Measurements from ENCODE around the gene GPR37L1.

- TF ChIP-seq CTCF (IDR thresholded peaks at IDR 0.05; ENCODE audit: low read depth, low read length, poor library complexity, severe bottlenecking), result no peak
- TF ChIP-seq EZH2phosphoT487 (IDR thresholded peaks at IDR 0.05; ENCODE audit: borderline replicate concordance, low read length), result no peak
Observed at GRCh38 chr1:202179828-202180750, 57.4 kb downstream of the GPR37L1 start.

Measured in DOHH2 (cell line).